Measurements from ENCODE around the gene DNAH5. TPM values are rescaled to one million over a fixed set of nuclear protein-coding genes. Genes with fewer than 3 reads are reported as not detected.

Gene DNAH5
- total and polyA plus RNA-seq, 2 experiments from 2014 or later: 0.56 to 0.97 TPM

DNA sequence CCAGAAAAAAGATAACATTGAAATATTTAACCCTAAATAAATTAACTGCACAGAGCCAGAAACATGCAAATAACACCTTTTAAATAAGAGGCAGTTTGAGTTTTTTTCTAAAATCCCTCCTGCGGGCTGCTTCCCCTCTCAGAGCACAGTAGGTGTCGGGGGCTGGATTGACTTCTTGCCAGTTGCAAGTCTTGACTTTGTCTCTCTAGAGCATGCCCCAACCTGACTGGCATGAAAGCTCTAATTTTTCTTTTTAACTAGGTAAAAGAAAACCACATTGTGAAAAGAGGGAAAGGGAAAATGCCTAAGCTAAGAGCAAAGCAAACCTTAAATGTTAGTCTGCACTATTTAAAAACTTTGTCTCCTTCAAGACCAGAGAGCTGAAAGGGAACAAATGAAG is 46.4 kb upstream of the DNAH5 start:
- DNase-seq (ENCODE audit: low spot score) (no peak), ATAC-seq (no peak)
- Mint-ChIP-seq H3K36me3 (ENCODE audit: low read depth) (no peaks in the 10 kb centered on the region), H3K4me1 (peaks cover 9% of the 10 kb centered on the region), H3K27ac (no peak overlapping the region), H3K4me3 (no peak overlapping the region), H3K27me3 (ENCODE audit: insufficient read depth, low read depth, poor library complexity) (peaks cover 1% of the 10 kb centered on the region), H3K9me3 (no peaks in the 10 kb centered on the region)
- H3F3A ChIP-seq (replicated peaks; ENCODE audit: low read depth): no peaks in the 10 kb centered on the region
- H4K20me1 ChIP-seq (replicated peaks; ENCODE audit: insufficient read depth): no peaks in the 10 kb centered on the region
- no peaks in the 10 kb centered on the region for H3K4me1 ChIP-seq (ENCODE audit: insufficient read depth)
- TF ChIP-seq, protein P1, sequence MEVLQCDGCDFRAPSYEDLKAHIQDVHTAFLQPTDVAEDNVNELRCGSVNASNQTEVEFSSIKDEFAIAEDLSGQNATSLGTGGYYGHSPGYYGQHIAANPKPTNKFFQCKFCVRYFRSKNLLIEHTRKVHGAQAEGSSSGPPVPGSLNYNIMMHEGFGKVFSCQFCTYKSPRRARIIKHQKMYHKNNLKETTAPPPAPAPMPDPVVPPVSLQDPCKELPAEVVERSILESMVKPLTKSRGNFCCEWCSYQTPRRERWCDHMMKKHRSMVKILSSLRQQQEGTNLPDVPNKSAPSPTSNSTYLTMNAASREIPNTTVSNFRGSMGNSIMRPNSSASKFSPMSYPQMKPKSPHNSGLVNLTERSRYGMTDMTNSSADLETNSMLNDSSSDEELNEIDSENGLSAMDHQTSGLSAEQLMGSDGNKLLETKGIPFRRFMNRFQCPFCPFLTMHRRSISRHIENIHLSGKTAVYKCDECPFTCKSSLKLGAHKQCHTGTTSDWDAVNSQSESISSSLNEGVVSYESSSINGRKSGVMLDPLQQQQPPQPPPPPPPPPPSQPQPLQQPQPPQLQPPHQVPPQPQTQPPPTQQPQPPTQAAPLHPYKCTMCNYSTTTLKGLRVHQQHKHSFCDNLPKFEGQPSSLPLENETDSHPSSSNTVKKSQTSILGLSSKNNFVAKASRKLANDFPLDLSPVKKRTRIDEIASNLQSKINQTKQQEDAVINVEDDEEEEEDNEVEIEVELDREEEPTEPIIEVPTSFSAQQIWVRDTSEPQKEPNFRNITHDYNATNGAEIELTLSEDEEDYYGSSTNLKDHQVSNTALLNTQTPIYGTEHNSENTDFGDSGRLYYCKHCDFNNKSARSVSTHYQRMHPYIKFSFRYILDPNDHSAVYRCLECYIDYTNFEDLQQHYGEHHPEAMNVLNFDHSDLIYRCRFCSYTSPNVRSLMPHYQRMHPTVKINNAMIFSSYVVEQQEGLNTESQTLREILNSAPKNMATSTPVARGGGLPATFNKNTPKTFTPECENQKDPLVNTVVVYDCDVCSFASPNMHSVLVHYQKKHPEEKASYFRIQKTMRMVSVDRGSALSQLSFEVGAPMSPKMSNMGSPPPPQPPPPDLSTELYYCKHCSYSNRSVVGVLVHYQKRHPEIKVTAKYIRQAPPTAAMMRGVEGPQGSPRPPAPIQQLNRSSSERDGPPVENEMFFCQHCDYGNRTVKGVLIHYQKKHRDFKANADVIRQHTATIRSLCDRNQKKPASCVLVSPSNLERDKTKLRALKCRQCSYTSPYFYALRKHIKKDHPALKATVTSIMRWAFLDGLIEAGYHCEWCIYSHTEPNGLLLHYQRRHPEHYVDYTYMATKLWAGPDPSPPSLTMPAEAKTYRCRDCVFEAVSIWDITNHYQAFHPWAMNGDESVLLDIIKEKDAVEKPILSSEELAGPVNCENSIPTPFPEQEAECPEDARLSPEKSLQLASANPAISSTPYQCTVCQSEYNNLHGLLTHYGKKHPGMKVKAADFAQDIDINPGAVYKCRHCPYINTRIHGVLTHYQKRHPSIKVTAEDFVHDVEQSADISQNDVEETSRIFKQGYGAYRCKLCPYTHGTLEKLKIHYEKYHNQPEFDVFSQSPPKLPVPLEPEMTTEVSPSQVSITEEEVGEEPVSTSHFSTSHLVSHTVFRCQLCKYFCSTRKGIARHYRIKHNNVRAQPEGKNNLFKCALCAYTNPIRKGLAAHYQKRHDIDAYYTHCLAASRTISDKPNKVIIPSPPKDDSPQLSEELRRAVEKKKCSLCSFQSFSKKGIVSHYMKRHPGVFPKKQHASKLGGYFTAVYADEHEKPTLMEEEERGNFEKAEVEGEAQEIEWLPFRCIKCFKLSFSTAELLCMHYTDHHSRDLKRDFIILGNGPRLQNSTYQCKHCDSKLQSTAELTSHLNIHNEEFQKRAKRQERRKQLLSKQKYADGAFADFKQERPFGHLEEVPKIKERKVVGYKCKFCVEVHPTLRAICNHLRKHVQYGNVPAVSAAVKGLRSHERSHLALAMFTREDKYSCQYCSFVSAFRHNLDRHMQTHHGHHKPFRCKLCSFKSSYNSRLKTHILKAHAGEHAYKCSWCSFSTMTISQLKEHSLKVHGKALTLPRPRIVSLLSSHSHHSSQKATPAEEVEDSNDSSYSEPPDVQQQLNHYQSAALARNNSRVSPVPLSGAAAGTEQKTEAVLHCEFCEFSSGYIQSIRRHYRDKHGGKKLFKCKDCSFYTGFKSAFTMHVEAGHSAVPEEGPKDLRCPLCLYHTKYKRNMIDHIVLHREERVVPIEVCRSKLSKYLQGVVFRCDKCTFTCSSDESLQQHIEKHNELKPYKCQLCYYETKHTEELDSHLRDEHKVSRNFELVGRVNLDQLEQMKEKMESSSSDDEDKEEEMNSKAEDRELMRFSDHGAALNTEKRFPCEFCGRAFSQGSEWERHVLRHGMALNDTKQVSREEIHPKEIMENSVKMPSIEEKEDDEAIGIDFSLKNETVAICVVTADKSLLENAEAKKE (CRISPR knock-in tag; IDR thresholded peaks at IDR 0.05): no peak
- TF ChIP-seq, protein P2, sequence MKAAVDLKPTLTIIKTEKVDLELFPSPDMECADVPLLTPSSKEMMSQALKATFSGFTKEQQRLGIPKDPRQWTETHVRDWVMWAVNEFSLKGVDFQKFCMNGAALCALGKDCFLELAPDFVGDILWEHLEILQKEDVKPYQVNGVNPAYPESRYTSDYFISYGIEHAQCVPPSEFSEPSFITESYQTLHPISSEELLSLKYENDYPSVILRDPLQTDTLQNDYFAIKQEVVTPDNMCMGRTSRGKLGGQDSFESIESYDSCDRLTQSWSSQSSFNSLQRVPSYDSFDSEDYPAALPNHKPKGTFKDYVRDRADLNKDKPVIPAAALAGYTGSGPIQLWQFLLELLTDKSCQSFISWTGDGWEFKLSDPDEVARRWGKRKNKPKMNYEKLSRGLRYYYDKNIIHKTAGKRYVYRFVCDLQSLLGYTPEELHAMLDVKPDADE (IDR thresholded peaks at IDR 0.05): no peak
- no peak for TF ChIP-seq ZNF331 (CRISPR knock-in tag; IDR thresholded peaks at IDR 0.05; ENCODE audit: low read depth)
- TF ChIP-seq EZH2phosphoT487 (IDR thresholded peaks at IDR 0.05; ENCODE audit: unreplicated experiment): no peak
- TF ChIP-seq, protein P3, sequence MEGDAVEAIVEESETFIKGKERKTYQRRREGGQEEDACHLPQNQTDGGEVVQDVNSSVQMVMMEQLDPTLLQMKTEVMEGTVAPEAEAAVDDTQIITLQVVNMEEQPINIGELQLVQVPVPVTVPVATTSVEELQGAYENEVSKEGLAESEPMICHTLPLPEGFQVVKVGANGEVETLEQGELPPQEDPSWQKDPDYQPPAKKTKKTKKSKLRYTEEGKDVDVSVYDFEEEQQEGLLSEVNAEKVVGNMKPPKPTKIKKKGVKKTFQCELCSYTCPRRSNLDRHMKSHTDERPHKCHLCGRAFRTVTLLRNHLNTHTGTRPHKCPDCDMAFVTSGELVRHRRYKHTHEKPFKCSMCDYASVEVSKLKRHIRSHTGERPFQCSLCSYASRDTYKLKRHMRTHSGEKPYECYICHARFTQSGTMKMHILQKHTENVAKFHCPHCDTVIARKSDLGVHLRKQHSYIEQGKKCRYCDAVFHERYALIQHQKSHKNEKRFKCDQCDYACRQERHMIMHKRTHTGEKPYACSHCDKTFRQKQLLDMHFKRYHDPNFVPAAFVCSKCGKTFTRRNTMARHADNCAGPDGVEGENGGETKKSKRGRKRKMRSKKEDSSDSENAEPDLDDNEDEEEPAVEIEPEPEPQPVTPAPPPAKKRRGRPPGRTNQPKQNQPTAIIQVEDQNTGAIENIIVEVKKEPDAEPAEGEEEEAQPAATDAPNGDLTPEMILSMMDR (conservative IDR thresholded peaks at IDR 0.05; ENCODE audit: low read depth in 2 of 2): no peak
- no peak for TF ChIP-seq POLR2AphosphoS5 (IDR thresholded peaks at IDR 0.05; ENCODE audit: low read depth)
- no peak for TF ChIP-seq JUNB (IDR thresholded peaks at IDR 0.05; ENCODE audit: unreplicated experiment)
- no peak for TF ChIP-seq EZH2 (IDR thresholded peaks at IDR 0.05; ENCODE audit: low read depth, unreplicated experiment)
- TF ChIP-seq CREB1 (CRISPR knock-in tag; IDR thresholded peaks at IDR 0.05; ENCODE audit: low read depth): no peak
- TF ChIP-seq NANOG (IDR thresholded peaks at IDR 0.05; ENCODE audit: borderline replicate concordance): no peak
- no peak for TF ChIP-seq ZNF114 (CRISPR knock-in tag; IDR thresholded peaks at IDR 0.05)
- TF ChIP-seq STAT1 (IDR thresholded peaks at IDR 0.05; ENCODE audit: unreplicated experiment): no peak
- TF ChIP-seq, protein P4, sequence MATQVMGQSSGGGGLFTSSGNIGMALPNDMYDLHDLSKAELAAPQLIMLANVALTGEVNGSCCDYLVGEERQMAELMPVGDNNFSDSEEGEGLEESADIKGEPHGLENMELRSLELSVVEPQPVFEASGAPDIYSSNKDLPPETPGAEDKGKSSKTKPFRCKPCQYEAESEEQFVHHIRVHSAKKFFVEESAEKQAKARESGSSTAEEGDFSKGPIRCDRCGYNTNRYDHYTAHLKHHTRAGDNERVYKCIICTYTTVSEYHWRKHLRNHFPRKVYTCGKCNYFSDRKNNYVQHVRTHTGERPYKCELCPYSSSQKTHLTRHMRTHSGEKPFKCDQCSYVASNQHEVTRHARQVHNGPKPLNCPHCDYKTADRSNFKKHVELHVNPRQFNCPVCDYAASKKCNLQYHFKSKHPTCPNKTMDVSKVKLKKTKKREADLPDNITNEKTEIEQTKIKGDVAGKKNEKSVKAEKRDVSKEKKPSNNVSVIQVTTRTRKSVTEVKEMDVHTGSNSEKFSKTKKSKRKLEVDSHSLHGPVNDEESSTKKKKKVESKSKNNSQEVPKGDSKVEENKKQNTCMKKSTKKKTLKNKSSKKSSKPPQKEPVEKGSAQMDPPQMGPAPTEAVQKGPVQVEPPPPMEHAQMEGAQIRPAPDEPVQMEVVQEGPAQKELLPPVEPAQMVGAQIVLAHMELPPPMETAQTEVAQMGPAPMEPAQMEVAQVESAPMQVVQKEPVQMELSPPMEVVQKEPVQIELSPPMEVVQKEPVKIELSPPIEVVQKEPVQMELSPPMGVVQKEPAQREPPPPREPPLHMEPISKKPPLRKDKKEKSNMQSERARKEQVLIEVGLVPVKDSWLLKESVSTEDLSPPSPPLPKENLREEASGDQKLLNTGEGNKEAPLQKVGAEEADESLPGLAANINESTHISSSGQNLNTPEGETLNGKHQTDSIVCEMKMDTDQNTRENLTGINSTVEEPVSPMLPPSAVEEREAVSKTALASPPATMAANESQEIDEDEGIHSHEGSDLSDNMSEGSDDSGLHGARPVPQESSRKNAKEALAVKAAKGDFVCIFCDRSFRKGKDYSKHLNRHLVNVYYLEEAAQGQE (IDR thresholded peaks at IDR 0.05; ENCODE audit: unreplicated experiment): no peak
- no peaks in the 10 kb centered on the region for H3K79me2 ChIP-seq (replicated peaks; ENCODE audit: insufficient read depth)
- no peak overlapping the region for H3K27ac ChIP-seq (ENCODE audit: low read depth)
- H3K36me3 ChIP-seq (ENCODE audit: insufficient read depth): no peaks in the 10 kb centered on the region; the same call in 1 of the 2 replicates
- H3K4me3 ChIP-seq: no peak overlapping the region
- H3K27me3 ChIP-seq (ENCODE audit: insufficient read depth): no peaks in the 10 kb centered on the region
- H3K4me2 ChIP-seq: no peak overlapping the region
- no peak overlapping the region for H2AFZ ChIP-seq
- no peaks in the 10 kb centered on the region for H3K9me2 ChIP-seq (ENCODE audit: insufficient read depth)

Measured in GM23338 (cell line).